IMR-90 (cell line): ENCODE data around the gene MAS1. TPM values are rescaled to one million over a fixed set of nuclear protein-coding genes. Genes with fewer than 3 reads are reported as not detected.

ENCODE experiments used
- ATAC-seq: fragments of 200-7000 bp; cut with Tn5 transposase; 2 replicates; pipeline ENCODE4 v1.9.1; 2020; ENCODE audit warnings: low read depth, mild to moderate bottlenecking, moderate library complexity
- BruUV-seq: library from RNA; stranded (reverse); fragments of 400-500 nt; replicated peaks from 2 replicates; lab custom pipeline; 2021; lab: Mats Ljungman, UMichigan
- CTCF ChIA-PET: fragments of 300-600 bp; formaldehyde crosslinking; extraction: SDS; loops from one replicate; lab custom pipeline; 2021; ENCODE audit warnings: antibody characterized with exemption; lab: Yijun Ruan, JAX
- POLR2A ChIA-PET: fragments of 300-600 bp; sonication (Branson Sonifier 250); formaldehyde crosslinking; loops from one replicate; lab custom pipeline; 2022; ENCODE audit warnings: antibody characterized with exemption; ENCODE audit not compliant: unreplicated experiment; lab: Charles Lee
- DNase-seq: peaks from one replicate; pipeline ENCODE4 v3.0.0; 2013
- H2AFZ ChIP-seq: replicated peaks from 2 replicates; pipeline ENCODE3; 2013; ENCODE audit warnings: low read length, mild to moderate bottlenecking; ENCODE audit not compliant: poor library complexity
- H2AK5ac ChIP-seq: 2 replicates; pipeline ENCODE4 v1.6.1; 2013; ENCODE audit warnings: low read depth, low read length, inconsistent platforms
- H2AK9ac ChIP-seq: replicated peaks from 2 replicates; pipeline ENCODE3; 2013; ENCODE audit warnings: mild to moderate bottlenecking, low read depth, low read length, moderate library complexity; ENCODE audit not compliant: poor library complexity
- H2BK120ac ChIP-seq: 2 replicates; pipeline ENCODE4 v1.6.1; 2013; ENCODE audit warnings: low read depth, low read length, inconsistent platforms
- H2BK15ac ChIP-seq: 3 replicates; pipeline ENCODE4 v1.6.1; 2013; ENCODE audit warnings: low read depth, low read length, inconsistent platforms
- H2BK20ac ChIP-seq: 2 replicates; pipeline ENCODE4 v1.6.1; 2013; ENCODE audit warnings: low read depth, mild to moderate bottlenecking, inconsistent platforms, low read length, moderate library complexity
- H2BK5ac ChIP-seq: 2 replicates; pipeline ENCODE4 v1.6.1; 2013; ENCODE audit warnings: mild to moderate bottlenecking, low read depth, low read length, inconsistent platforms; ENCODE audit not compliant: poor library complexity, severe bottlenecking
- H3K14ac ChIP-seq: replicated peaks from 2 replicates; pipeline ENCODE4 v1.6.1; 2013; ENCODE audit warnings: low read depth, low read length, inconsistent platforms
- H3K18ac ChIP-seq: 2 replicates; pipeline ENCODE4 v1.6.1; 2013; ENCODE audit warnings: low read depth, low read length, control low read depth
- H3K23ac ChIP-seq: 2 replicates; pipeline ENCODE4 v1.6.1; 2013; ENCODE audit warnings: low read depth, low read length, inconsistent platforms
- H3K27ac ChIP-seq: 2 replicates; pipeline ENCODE4 v1.5.1; 2013; ENCODE audit warnings: mild to moderate bottlenecking, control low read depth, low read length; ENCODE audit not compliant: insufficient read depth
- H3K27me3 ChIP-seq: 2 replicates; pipeline ENCODE4 v1.6.1; 2013; ENCODE audit warnings: low read length; ENCODE audit not compliant: control insufficient read depth, insufficient read depth
- H3K36me3 ChIP-seq: 2 replicates; pipeline ENCODE4 v1.6.1; 2013; ENCODE audit warnings: low read length, mixed read lengths; ENCODE audit not compliant: control insufficient read depth, insufficient read depth
- H3K4ac ChIP-seq: 2 replicates; pipeline ENCODE4 v1.6.1; 2013; ENCODE audit warnings: low read depth, low read length, inconsistent platforms
- H3K4me1 ChIP-seq: 2 replicates; pipeline ENCODE4 v1.6.1; 2013; ENCODE audit warnings: low read length, mixed read lengths; ENCODE audit not compliant: control insufficient read depth, insufficient read depth
- H3K4me2 ChIP-seq: 2 replicates; pipeline ENCODE4 v1.6.1; 2013; ENCODE audit warnings: low read depth, mild to moderate bottlenecking, control low read depth, low read length, moderate library complexity
- H3K4me3 ChIP-seq: 2 replicates; pipeline ENCODE4 v1.5.1; 2013; ENCODE audit warnings: low read depth, mild to moderate bottlenecking, control low read depth, low read length, moderate library complexity; ENCODE audit not compliant: insufficient read depth
- H3K56ac ChIP-seq: 2 replicates; pipeline ENCODE4 v1.6.1; 2013; ENCODE audit warnings: low read length, inconsistent platforms; ENCODE audit not compliant: insufficient read depth; ENCODE audit errors: extremely low read depth
- H3K79me1 ChIP-seq, 2 experiments: 2 replicates each; pipeline ENCODE4 v1.6.1; 2013; ENCODE audit warnings: low read length in 2 of 2, inconsistent platforms in 1 of 2, low read depth in 1 of 2
- H3K9ac ChIP-seq: 2 replicates; pipeline ENCODE4 v1.6.1; 2013; ENCODE audit warnings: low read depth, low read length, control low read depth
- H3K9me1 ChIP-seq: 2 replicates; pipeline ENCODE4 v1.6.1; 2013; ENCODE audit warnings: low read length, inconsistent platforms; ENCODE audit not compliant: insufficient read depth
- H3K9me3 ChIP-seq: 2 replicates; pipeline ENCODE4 v1.6.1; 2013; ENCODE audit warnings: low read length; ENCODE audit not compliant: control insufficient read depth, insufficient read depth
- H4K20me1 ChIP-seq: 2 replicates; pipeline ENCODE4 v1.6.1; 2013; ENCODE audit warnings: low read length, inconsistent platforms; ENCODE audit not compliant: insufficient read depth
- H4K5ac ChIP-seq: 2 replicates; pipeline ENCODE4 v1.6.1; 2013; ENCODE audit warnings: mild to moderate bottlenecking, low read depth, low read length, control low read depth
- H4K8ac ChIP-seq, 2 experiments: 2 replicates each; pipeline ENCODE4 v1.6.1; 2013; ENCODE audit warnings: low read depth in 2 of 2, low read length in 2 of 2, control low read depth in 1 of 2, inconsistent platforms in 1 of 2
- H4K91ac ChIP-seq: 2 replicates; pipeline ENCODE4 v1.6.1; 2013; ENCODE audit warnings: low read depth, low read length, inconsistent platforms; ENCODE audit not compliant: insufficient read depth
- BHLHE40 ChIP-seq: fragments of 150-350 bp; IDR thresholded peaks from 2 replicates; pipeline ENCODE4 v1.6.1; 2016; ENCODE audit warnings: mild to moderate bottlenecking, low read depth, low read length
- CHD1 ChIP-seq: IDR thresholded peaks from 2 replicates; pipeline ENCODE4 v1.6.1; 2012; ENCODE audit warnings: low read depth, low read length, improper control_type of control experiment
- FOS ChIP-seq: fragments of 150-350 bp; IDR thresholded peaks from 2 replicates; pipeline ENCODE4 v1.6.1; 2016; ENCODE audit warnings: low read depth, low read length
- RCOR1 ChIP-seq: IDR thresholded peaks from 2 replicates; pipeline ENCODE4 v1.6.1; 2012; ENCODE audit warnings: mild to moderate bottlenecking, low read length, improper control_type of control experiment; ENCODE audit not compliant: insufficient replicate concordance
- RFX5 ChIP-seq: IDR thresholded peaks from 2 replicates; pipeline ENCODE4 v1.8.0; 2012; ENCODE audit warnings: low read depth, mild to moderate bottlenecking, low read length, moderate library complexity
- SMC3 ChIP-seq: fragments of 150-350 bp; IDR thresholded peaks from 2 replicates; pipeline ENCODE4 v1.6.1; 2016; ENCODE audit warnings: low read depth, mild to moderate bottlenecking, antibody characterized with exemption, low read length, moderate library complexity
- WGBS, 2 experiments: methylation state at CpG; one replicate each; pipeline versions ENCODE4 v1.1.5 to v1.1.7; 2013; ENCODE audit warnings: missing lambda C conversion rate in 2 of 2; ENCODE audit not compliant: insufficient read length in 1 of 2; ENCODE audit errors: extremely low coverage in 2 of 2; 5-methylcytosine and 5-hydroxymethylcytosine counted together
- dilution Hi-C: fragments of 300-500 bp; cut with HindIII; formaldehyde crosslinking; loops from one replicate; pipeline ENCODE4 v1.14.3; 2018; ENCODE audit warnings: low sequenced_read_pairs; ENCODE audit not compliant: unreplicated experiment
- in situ Hi-C: fragments of 300-500 bp; cut with MboI; formaldehyde crosslinking; loops from 3 replicates; pipeline ENCODE4 v1.14.3; 2019; ENCODE audit warnings: low sequenced_read_pairs, inconsistent platforms, mixed read lengths
- intact Hi-C: fragments of 100-400 bp; cut with micrococcal nuclease; formaldehyde crosslinking; loops from 2 replicates; pipeline ENCODE4 v1.10.0; 2022
- polyA plus RNA-seq, 3 experiments: library from polyadenylated mRNA; depleted of rRNA; stranded (reverse); fragments of >200 nt; gene quantifications; 2 replicates each; pipeline ENCODE4 v1.2.3, GENCODE V29; 2012; ENCODE audit warnings: low replicate concordance in 1 of 3
- total RNA-seq: library from RNA; depleted of rRNA; stranded (reverse); fragments of >200 nt; gene quantifications from 2 replicates; pipeline ENCODE4 v1.2.3, GENCODE V29; 2012

Gene MAS1
- total and polyA plus RNA-seq, 2 of the 4 experiments (the other 2 are of a cell fraction): under 0.01 TPM; not detected in 1

- Histone ChIP-seq H4K91ac (no peak overlapping the region), H2BK15ac (no peak overlapping the region), H3K56ac (no peak overlapping the region), H4K8ac (no peak overlapping the region), H2AK9ac (peak overlapping the region; percentile 35), H2AFZ (no peak overlapping the region), H2BK120ac (no peak overlapping the region), H3K4me3 (no peak overlapping the region), H3K4me2 (no peak overlapping the region), H3K27ac (no peak overlapping the region), H4K20me1 (no peaks in the 10 kb centered on the region), H3K9ac (no peak overlapping the region), H3K4me1 (no peaks in the 10 kb centered on the region), H3K27me3 (peaks cover 50% of the 10 kb centered on the region), H3K9me3 (0 out of 2 replicates have a peak, but pooled peaks cover 2% of the 10 kb centered on the region), H2AK5ac (no peak overlapping the region), H4K5ac (no peak overlapping the region), H3K79me1 (no peaks in the 10 kb centered on the region), H3K36me3 (no peaks in the 10 kb centered on the region), H3K9me1 (no peaks in the 10 kb centered on the region), H3K4ac (no peak overlapping the region), H3K18ac (no peak overlapping the region), H2BK20ac (no peak overlapping the region), H3K14ac (no peak overlapping the region), H2BK5ac (no peak overlapping the region), H3K23ac (no peak overlapping the region)
- DNase-seq (no peak), ATAC-seq (no peak)
- dilution Hi-C loops (no loop called here), in situ Hi-C loops (no loop called here), intact Hi-C loops (no loop called here)
- TF ChIP-seq RFX5: no peak
- TF ChIP-seq SMC3: no peak
- TF ChIP-seq RCOR1: no peak
- TF ChIP-seq CHD1: no peak
- no peak for TF ChIP-seq BHLHE40
- no peak for TF ChIP-seq FOS
- WGBS, 2 experiments: 63% methylated on average over 4 of the region's 6 CpGs; no CpG with 5 or more reads in 1 of the 2 experiments
- no TSS peak for BruUV-seq
- ChIA-PET POLR2A (no interaction called here), CTCF (interaction anchor here (0.6 kb wide), 1 partner anchor 221 kb away, joined by 3 read pairs; no protein-coding TSS in a partner anchor)
These were observed 3.0 kb upstream of the MAS1 start for GRCh38 chr6:159887761-159888160.
